Stimulated activated CD8-positive, alpha-beta memory T cell treated with anti-CD3 and anti-CD28 coated beads, Interleukin-4, amount 100 ng/mL, for 24 hours (primary cell): ENCODE data around the gene WBP11.

ENCODE experiments used
- DNase-seq: peaks from one replicate; pipeline ENCODE4 v3.0.0-alpha.2; 2020; ENCODE audit warnings: low read depth

WBP11 gene

DNA sequence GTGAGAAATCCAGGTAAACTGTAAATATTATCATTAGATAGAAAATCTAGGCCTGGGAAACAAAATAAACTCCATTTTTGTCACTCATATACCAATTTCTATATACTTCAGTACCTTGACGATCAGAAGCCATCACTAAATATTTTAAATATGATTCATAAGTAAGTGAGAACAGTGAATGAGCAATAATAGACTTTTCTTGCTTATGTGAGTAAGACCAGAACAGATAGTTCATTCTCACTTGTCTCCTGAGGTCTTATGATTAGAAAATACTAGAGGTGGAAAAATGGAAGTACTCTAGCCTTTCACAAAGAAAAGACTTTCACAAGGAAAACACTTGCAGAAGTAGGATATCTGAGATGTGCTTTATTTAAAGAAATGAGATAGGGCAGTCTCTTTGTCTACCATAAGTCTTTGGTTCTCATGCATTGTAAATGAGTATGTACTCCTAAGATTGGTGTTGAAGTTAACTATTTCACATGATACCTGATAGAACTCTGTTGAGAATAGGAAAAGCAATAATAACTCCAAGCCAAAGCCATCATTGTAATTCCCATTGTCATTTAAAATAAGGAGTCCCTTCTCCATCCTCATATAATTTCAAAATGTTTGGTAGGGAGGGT lies 20.8 kb upstream of the WBP11 start:
- no peak for DNase-seq

GRCh38 chr12:14814014-14814413 lies 10.7 kb upstream of the WBP11 start, which contains the start of gene SMCO3:
TSS of gene SMCO3 (minus strand) at chr12:14814182. CDS start at chr12:14806680, 7,502 bp downstream.
- no peak for DNase-seq

GRCh38 chr12:14811486-14811885 lies 8.2 kb upstream of the WBP11 start:
- DNase-seq = no peak

DNA sequence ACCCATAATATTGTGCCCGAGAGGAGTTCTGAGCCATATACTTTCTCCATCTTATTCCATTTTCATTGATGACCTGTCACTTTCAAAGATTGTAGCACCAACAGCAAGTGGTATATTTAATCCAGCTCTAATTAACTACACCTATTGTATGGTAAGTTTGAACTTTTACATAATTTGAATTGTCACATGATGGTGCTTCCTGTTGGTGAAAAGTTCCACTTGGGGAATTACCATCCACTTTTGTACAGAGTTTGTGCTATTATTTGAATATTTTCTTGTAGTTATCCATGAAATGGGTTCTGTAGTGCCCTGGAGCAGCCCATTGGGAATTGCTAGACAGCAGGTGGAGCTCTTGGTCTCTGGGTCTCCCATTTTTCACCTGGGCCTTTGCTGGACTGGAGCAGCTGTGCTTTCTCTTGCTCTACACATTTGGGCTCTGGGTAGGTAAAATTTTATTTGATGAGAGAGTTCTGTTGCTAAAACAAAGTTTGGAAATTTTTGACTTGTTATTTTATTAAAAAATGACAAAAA lies 7.7 kb upstream of the WBP11 start:
- no peak for DNase-seq

- DNase-seq = no peak
Observed at GRCh38 chr12:14810167-14810952, 7.1 kb upstream of the WBP11 start.

DNA sequence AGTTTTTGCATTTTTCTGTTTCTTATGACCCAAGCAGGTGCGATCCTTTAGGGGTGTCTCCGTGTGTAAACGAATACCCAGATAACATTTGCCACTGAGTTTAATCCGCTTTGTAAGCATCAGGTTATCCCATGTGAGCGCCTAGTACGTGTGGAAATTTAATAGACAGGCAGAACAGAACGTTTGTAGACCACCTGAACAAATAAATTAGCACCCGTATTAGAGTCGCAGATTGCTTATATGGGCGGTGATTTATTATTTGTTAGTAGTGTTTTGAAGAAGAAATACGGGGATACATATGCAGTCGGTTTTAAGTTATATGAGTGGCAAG lies 517 bp upstream of the WBP11 start:
- no peak for DNase-seq

DNA sequence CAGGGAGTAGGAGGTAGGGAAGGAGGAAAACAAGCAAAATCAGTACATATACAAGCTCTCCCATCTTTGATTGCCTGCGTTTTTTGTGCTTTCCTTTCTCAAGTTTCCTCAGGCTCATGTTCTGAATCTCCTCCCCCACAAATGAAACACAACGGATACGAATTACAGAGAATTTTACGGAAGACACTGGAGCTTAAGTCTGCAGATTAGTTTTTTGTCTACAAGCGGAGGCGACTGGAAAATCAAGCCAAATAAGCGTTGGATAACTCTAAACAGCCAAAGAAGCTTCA lies 612 bp downstream of the WBP11 start:
- no peak for DNase-seq

GRCh38 chr12:14802247-14802646 lies 1.0 kb downstream of the WBP11 start:
- no peak for DNase-seq

- DNase-seq = no peak
Observed at GRCh38 chr12:14795028-14795448, 8.2 kb downstream of the WBP11 start.

DNA sequence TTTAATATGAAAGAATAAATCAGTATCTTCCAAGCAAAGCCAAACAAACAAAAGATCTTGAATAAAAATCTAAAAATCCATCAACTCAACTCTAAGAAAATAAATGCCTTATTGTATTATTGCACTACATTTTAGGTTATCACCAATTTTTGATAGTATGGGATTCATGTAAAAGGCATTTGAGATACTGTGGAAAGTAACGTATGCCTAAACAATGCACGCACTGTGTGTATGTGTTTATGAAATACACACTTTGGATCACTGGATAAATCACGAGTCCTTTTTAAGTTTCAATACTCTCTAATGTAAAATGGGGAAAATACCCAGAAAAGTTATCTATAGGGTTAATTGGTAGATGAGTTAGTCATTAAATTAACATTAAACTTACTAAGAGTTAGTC lies 17.7 kb downstream of the WBP11 start:
- DNase-seq = no peak

GRCh38 chr12:14784471-14784870 lies 18.8 kb downstream of the WBP11 start:
- no peak for DNase-seq

GRCh38 chr12:14782756-14783155 lies 20.5 kb downstream of the WBP11 start:
- DNase-seq = no peak

DNA sequence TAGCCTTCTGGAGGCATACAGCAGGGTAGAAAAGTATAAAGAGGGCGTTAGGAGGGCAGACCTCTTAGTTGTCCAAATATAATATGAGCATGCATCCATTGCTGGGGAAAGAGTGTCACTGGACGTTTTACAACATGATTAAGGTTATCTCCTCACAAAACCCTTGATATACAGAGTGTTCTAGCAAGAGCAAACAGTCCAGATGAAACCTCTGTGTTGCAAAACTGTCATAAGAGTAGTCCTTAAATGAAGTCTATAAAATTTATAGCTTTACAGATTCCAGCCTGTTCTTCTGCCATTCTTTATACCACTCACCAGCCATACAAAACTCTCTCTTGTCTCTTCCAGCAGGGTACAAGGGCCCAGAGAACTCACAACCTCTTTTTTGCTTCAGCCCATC lies 21.7 kb downstream of the WBP11 start:
- DNase-seq = no peak

DNA sequence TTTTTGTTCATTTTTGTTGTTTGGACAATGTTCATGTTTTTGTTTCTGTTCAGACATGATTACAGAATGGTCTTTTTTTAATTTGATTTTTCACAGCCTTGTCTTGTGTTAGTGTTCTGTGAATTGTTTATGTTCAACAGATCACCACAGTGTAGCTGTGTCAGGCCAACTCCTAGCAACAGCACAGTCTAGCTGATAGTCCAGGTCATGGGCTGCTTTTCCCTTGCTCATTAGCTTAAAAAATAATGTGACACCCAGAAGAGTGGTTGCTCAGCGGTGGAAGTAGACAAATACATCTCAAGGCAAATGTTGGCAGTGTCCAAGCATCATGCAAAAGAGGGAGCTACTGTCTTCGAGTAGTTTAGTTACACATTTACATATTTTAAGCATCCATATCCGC lies 22.4 kb downstream of the WBP11 start:
- no peak for DNase-seq

- DNase-seq = no peak
Observed at GRCh38 chr12:14779834-14780233, 23.4 kb downstream of the WBP11 start.

GRCh38 chr12:14777271-14777670 lies 26.0 kb downstream of the WBP11 start:
- DNase-seq = no peak

DNA sequence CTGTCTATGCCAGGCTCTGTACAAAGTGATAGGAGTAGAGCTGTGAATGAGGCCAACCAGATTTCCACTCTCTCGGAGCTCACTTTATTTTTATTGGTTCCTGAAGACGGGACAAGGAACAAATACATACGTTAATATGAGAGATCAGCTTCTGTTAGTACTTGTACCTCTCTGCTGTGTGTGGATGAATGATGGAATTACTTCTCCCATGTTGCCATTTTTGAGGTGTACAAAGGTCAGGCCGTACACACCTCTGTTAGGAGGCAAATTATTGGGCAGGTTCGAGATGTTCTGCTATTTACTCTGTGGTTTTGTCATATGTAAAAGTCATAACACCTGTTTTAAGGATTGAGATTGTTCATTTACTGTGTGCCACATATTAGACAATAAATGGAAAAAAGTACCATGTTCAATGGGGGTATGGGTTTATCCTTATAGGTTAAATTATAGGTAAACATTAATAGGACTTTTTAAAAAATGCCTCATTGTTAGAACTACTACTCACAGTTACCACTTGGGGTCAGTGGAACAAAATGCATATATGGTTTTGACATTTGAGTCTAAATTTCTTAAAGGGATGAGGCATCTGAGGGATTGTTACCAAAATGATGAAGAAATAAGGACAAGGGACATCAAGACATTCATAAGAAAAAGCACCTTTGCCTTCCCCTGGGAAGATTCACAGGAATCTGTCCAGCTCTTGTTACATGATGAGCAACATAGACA lies 26.9 kb downstream of the WBP11 start:
- no peak for DNase-seq

GRCh38 chr12:14775636-14775980 lies 27.7 kb downstream of the WBP11 start:
- DNase-seq = no peak

- DNase-seq = peak; percentile 12
Observed at GRCh38 chr12:14774906-14775635, 28.2 kb downstream of the WBP11 start.

DNA sequence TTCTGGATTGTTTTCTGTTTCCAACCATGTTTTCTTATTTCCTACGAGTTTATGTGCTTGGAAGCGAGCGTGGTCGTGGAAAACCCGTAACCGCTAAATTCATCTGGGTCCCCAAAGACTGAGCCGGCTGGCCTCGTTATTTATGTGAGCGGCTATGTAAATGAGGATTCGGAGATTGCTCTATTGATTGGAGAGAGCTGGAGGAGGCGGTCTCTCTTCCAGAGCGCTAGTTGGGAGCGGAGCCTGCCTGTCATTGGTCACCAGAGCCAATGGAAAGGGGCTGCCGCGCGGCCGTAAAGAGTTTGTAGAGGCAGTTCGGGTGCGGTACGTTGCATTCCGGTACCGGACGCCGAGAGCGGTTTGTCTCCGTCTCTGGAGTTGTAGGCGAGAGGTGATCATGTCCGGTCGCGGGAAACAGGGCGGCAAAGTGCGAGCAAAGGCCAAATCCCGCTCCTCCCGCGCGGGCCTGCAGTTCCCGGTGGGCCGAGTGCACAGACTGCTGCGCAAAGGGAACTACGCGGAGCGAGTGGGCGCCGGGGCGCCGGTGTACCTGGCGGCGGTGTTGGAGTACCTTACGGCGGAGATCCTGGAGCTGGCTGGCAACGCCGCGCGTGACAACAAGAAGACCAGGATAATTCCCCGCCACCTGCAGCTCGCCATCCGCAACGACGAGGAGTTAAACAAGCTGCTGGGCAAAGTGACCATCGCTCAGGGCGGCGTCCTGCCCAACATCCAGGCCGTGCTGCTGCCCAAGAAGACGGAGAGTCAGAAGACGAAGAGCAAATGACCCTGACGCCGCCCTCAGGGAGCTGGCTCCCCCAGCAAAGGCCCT lies 29.0 kb downstream of the WBP11 start:
- DNase-seq = peak; percentile 74

- no peak for DNase-seq
Observed at GRCh38 chr12:14773685-14774073, 29.6 kb downstream of the WBP11 start.

DNA sequence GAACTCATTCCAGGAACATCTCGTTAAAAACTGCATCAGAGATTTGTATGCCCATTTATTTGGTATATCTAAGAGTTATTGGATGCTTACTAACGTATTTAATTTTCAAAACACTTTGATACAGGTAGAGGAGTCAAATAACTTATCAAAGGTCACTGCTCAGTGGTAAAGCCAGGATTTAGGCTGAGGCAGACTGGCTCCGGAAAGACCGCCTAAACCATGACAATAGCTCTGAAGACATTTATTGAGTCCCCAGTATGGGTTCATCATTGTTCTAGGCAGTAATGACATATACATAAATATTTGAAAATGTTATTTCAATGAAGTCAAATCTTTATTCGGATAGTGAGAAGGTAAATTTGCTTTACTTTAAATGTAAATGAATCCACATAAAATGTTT lies 30.3 kb downstream of the WBP11 start:
- DNase-seq = no peak
